C4-2B (cell line): ENCODE data around the gene ANAPC2.

Experiments used
- H3K27ac ChIP-seq: fragments of 450-650 bp; 2 replicates; pipeline ENCODE4 v1.5.1; 2017
- CTCF ChIP-seq: fragments of 450-650 bp; conservative IDR thresholded peaks from 2 replicates; pipeline ENCODE4 v1.5.1; 2017; ENCODE audit warnings: mild to moderate bottlenecking
- ZFX ChIP-seq: fragments of 450-650 bp; IDR thresholded peaks from 2 replicates; pipeline ENCODE4 v1.6.1; 2017

The ANAPC2 gene

GRCh38 chr9:137148242-137148641, 40.1 kb downstream of the ANAPC2 start:
- TF ChIP-seq ZFX (no peak), CTCF (no peak)

GRCh38 chr9:137147793-137148160, 40.6 kb downstream of the ANAPC2 start:
- H3K27ac ChIP-seq: no peak overlapping the region
- TF ChIP-seq CTCF (no peak), ZFX (no peak)

More at GRCh38 chr9:137148242-137148641, 40.1 kb downstream of the ANAPC2 start:
- H3K27ac ChIP-seq: peak overlapping the region; percentile 75

DNA sequence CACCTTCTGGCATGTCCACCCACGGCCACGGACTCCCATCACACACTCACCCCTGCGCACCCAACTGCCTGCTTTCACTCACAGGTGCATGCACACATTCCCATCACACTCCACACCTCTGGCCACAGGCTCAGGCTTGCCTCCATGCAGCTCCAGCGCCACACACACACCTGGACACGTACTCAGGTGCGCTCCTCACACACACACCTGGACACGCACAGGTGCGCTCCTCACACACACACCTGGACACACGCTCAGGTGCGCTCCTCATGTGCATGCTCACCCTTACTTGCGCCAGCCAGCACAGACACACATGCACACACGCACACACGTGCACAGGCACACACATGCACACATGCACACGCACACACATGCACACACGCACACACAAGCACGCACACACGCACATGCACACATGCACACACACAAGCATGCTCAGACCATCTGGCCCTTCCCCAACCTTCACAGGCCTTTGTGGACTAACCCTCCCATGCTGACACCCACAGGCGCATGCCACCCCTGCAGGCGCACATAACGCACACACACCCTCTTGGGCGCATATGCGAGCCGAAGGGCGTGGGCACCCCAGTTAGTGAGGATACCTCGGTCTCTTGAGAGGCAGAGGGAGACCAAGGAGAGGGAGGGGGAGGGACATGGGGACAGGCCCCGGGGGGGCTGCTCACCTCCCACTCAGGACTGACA, 41.1 kb downstream of the ANAPC2 start:
- no peak for TF ChIP-seq ZFX
- H3K27ac ChIP-seq: no peak overlapping the region

DNA sequence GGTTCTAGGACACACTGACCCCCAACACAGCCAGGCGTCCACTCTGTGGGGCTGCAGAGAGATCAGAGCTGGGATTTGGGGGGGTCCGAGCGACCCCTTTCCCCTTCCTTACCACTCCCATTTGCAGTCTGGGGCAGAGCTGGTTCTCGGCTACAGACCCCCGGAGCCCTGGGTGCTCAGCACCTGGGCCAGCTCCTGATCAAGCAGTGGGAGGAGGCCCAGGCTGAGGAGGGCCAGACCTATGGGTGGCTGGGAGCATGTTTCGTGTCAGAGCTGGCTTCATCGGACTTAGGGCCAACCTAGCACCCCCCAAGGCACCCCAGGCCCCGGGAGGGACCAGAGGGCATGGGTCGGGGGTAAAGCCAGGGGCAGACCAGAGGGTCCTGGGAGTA, 41.8 kb downstream of the ANAPC2 start:
- TF ChIP-seq ZFX (no peak), CTCF (no peak)
- H3K27ac ChIP-seq: no peak overlapping the region

DNA sequence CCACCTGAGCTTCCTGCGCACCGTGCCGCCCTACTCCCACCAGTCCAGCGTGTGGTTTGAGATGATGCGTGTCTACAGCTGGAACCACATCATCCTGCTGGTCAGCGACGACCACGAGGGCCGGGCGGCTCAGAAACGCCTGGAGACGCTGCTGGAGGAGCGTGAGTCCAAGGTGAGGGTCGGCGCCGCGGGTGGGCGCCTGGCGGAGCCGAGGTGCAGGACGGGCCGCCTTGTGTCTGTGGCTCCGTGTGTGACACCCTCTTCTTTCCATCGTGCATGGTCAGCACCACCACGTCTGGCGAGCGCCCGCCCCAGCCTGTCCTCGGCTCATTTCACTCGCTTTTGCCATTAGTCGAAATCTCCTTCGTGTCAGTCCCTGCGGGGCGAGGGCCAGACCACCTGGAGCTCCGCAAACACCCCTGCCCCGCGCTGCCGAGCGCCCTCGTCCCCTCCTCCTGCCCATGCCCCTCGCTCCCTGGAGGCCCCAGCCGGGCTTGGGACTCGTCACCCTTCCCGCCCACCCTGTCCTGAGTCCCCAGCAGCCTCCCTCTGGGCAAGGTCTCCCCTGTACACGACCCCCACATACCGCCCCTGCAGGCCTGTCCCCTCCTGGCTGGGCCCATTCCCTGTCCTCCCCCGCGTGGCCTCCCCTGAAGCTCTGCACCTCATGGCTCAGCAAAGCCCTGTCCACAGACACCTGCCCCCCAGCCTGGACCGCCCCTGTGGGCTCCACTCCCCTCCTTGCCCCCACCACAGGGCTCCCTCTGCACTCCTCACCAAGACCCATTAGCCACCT, 42.4 kb downstream of the ANAPC2 start:
- TF ChIP-seq ZFX: no peak
- TF ChIP-seq CTCF: no peak
- no peak overlapping the region for H3K27ac ChIP-seq

- H3K27ac ChIP-seq: no peak overlapping the region
- TF ChIP-seq ZFX (no peak), CTCF (no peak)
Observed at GRCh38 chr9:137143459-137143858, 44.9 kb downstream of the ANAPC2 start.

GRCh38 chr9:137141976-137142936, 46.1 kb downstream of the ANAPC2 start:
- no peak overlapping the region for H3K27ac ChIP-seq
- TF ChIP-seq CTCF (no peak), ZFX (no peak)
